NCI-H2227 treated with DMSO at 0.1 percent for 48 hours (cell line): ENCODE data around the gene ADM5.
"Not testable (repeated sequence)": the region's sequence is repeated elsewhere in the genome, so short reads cannot be mapped to it uniquely, and the experiment has no call there.

Experiments
- DNase-seq: peaks from one replicate; lab custom pipeline; 2025; lab: John Stamatoyannopoulos, UW

Gene ADM5

DNA sequence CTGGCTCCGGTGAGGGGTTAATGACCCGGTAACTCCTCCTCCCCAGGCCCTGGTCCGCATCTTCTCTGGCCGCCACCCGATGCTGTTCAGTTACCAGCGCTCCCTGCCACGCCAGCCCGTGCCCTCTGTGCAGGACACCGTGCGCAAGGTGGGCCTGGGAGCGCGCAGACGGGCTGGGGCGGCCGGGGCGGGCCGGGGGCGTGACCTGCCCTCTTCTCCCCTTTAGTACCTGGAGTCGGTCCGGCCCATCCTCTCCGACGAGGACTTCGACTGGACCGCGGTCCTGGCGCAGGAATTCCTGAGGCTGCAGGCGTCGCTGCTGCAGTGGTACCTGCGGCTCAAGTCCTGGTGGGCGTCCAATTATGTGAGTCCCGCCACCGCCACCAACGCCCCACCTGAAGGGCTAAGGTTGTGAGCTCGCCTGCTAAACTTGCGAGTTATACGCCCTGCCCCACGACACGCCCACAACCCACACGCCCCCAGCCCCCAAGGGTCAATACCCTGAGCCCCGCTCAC lies 11.9 kb downstream of the ADM5 start:
- DNase-seq = no peak

DNA sequence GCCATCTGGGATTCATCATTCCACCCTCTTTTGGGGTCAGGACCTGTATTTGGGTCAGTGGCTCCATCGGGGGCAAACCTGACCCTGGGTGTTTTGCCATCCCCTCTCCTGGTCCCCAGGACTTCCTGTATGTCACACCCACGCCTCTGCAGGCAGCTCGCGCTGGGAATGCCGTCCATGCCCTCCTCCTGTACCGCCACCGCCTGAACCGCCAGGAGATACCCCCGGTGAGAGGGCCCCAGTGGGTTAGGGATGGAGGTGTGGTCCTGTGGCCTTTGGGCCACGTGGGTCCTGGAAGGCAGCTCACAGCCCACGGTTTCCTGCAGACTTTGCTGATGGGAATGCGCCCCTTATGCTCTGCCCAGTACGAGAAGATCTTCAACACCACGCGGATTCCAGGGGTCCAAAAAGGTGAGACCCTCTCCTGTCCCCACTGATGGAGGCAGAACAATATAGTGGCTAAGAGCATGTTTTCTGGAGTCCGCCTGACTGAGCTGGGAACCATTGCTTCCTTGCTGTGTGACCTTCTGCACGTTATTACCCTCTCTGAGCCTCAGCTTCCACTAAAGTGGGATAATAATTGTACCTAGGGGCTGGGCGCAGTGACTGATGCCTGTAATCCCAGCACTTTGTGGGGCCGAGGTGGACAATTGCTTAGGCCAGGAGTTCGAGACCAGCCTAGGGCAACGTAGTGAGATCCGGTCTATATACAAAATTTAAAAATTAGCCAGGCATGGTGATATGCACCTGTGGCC lies 15.7 kb downstream of the ADM5 start:
- DNase-seq = no peak

DNA sequence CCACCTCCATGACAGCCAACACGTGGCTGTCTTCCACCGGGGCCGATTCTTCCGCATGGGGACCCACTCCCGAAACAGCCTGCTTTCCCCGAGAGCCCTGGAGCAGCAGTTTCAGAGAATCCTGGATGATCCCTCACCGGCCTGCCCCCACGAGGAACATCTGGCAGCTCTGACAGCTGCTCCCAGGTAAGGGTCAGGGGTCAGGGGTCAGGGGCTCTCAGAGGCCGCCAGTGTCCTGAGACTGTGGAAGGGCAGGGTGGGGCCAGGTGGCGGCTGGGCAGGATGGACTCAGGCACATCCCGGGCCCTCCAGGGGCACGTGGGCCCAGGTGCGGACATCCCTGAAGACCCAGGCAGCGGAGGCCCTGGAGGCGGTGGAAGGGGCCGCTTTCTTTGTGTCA lies 16.5 kb downstream of the ADM5 start:
- no peak for DNase-seq

DNA sequence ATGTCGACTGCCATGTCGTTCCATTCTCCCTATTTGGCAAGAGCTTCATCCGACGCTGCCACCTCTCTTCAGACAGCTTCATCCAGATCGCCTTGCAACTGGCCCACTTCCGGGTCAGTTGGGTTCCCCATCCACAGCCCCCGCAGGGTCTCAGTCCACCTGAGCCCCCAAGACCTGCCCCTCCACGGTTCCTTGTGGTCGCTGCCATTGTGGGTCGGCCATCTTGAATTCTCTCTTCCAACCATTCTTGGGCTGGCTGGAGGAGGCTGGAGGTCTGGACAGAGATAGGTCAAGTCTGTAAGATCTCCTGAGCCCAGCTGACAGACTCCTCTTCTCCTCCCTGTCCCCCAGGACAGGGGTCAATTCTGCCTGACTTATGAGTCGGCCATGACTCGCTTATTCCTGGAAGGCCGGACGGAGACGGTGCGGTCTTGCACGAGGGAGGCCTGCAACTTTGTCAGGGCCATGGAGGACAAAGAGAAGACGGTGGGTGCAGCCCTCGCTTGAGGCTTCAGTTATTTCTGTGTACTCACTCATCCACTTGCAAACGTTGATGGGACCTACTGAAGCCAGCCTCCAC lies 21.1 kb downstream of the ADM5 start:
- DNase-seq = no peak

DNA sequence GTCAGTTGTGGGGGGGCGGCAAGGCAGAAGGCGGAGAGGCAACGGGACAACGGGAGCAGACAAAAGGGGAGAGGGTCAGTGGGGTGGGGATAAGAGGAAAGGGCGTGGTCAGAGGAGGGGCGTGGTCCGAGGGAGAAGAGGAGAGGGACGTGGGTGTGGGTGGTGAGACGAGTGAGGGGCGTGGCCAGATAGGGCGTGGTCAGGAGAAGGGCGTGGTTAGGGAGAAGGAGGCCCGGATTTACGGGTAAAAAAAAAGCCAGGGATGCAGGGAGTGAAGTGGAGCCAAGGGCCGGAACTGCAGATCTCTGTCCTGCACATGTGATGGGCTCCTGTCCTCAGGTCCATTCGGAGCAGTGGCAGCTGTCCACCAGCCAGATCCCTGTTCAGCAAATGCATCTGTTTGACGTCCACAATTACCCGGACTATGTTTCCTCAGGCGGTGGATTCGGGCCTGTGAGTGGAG lies 23.0 kb downstream of the ADM5 start:
- DNase-seq = no peak

DNA sequence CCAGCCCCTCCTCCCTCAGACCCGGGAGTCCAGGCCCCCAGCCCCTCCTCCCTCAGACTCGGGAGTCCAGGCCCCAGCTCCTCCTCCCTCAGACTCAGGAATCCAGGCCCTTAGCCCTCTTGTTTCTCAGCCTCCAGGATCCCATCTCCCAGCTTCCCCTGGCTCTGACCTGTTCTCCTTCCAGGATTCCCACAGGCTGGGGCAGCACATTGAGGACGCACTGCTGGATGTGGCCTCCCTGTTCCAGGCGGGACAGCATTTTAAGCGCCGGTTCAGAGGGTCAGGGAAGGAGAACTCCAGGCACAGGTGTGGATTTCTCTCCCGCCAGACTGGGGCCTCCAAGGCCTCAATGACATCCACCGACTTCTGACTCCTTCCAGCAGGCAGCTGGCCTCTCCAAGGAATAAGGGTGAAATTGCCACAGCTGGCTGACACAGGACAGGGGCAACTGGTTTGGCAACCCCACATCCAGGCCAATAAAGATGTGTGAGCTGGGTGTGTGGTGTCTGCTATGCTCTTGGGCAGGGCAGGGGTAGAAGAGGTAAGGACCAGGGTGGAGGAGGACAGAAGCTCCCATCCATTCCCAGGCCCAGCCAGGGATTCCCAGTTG lies 23.9 kb downstream of the ADM5 start:
- DNase-seq = no peak

DNA sequence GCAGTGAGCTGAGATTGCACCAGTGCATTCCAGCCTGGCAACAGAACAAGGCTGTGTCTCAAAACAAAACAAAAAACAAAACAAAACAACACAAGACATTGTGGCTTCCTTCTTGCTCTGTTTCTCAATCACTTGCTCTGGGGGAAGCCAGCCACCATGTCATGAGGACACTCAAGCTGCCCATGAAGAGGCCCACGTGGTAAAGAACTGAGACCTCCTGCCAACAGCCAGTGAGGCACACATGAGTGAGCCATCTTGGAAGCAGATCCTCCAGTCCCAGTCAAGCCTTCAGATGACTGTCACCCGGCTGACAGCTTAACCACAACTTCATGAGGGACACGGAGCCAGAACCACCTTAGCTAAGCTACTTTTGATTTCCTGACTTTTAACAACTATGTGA lies 26.8 kb downstream of the ADM5 start:
- no peak for DNase-seq

DNA sequence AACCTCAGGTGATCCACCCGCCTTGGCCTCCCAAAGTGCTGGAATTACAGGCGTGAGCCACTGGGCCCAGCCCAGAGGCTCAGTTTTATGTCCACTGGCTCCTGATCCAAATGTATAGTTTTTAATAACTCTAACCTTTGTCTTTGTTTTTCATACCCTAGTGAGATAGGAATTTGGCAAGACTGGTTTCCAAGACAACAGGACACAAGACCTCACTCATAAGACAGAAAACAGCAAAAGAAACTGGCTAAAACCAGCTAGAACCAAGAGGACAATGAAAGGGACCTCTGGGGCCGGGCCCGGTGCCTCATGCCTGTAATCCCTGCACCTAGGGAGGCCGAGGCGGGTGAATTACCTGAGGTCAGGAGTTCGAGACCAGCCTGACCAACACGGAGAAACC lies 29.1 kb downstream of the ADM5 start:
- DNase-seq = no peak

DNA sequence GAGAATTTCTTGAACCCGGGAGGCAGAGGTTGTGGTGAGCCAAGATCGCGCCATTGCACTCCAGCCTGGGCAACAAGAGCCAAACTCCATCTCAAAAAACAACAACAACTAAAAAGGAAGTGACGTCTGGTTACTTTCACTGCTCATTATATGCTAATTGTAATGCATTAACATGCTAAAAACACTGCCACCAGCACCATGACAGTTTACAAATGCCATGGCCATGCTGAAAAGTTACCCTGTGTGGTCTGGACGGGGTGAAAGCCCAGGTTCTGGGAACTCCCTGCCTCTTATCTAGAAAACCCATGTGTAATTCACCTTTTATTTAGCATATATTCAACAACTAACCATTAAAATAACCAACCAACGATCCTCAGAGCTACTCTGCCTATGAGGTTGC lies 29.6 kb downstream of the ADM5 start:
- DNase-seq = no peak

DNA sequence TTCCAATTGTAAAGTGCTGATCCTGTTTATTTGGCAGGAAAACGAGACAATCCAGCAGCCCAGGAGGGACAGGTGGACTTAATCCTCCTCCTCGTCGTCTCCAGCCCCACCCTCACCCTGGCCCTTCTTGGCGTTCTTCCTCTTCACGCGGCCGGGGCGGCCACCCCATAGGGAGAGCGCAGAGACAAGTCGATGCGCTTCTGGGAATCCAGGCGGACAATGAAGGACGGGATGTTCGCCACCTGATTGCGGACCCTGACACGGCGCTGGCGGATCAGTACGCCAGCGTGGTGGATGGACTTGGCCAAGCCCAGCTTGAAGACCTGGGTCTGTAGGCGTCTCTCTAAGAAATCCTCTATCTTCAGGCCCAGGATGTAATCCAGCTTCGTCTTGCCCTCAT lies 30.0 kb downstream of the ADM5 start:
- DNase-seq = not testable (repeated sequence)

DNA sequence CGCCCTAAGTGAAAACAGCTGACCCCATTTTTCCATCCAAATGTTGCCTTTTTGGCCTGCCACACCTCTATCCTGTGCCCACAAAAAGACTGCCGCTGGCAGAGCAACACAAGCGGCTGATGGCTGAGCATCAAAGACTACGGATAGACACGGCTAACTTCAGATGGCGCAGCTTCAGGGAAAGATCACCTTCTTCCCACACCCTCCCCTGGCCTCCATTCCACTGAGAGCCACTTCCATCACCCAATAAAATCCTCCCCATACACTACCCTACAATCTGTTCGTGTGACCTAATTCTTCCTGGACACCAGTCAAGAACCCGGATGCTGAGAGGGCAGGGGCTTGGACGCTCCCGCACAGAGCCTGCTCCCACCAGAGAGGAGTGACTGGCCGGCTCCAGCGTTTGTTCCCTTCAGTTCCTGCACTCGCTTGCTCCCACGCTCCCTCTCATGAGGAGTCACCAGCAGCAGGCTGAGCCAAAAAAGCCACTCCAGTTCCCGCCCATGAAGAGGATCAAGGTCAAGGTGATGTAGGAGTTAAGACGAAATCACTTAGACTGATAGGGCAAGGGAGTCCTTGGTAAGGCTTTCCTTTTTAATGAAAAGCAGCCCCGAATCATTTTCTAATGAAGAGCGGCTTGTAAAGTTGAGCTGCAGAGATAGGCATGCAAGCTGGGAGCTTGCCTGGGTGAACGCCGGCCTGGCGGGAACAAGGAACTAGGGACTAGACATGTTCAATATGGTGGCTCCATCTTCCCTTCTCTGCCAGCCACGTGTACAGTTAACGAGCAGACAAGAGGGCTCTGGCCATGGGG lies 38.0 kb downstream of the ADM5 start:
- DNase-seq = no peak

DNA sequence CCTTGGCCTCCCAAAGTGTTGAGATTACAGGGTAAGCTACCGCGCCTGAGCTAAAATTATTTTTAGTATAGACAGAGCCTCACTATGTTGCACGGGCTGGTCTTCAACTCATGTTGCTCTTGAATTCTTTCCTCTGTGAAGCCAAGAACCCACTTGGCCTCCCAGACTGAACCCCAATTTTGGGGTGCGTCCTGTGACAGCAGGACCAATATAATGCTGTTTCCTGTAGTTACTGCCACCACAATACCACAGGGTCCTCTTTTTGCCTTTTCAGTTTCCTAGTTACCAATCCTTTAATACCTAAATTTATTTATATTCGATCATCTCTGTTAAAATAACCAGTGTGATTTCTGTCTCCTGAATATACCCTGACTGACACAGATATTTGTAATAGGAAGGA lies 40.8 kb downstream of the ADM5 start:
- DNase-seq = no peak

DNA sequence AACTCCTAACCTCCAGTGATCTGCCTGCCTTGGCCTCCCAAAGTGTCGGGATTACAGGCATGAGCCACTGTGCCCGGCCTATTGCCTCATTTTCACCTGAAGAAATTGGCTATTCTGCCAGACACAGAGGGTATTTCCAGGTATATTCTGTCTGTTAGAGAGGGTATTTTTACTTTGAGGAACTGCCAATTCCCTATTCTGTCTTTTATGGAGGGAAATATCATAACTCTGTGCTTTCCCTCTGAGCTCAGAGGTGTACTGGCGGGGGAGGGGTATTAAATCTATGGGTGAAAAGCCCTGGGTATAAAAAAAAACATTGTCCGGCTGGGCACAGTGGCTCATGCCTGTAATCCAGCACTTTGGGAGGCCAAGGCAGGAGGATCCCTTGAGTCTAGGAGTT lies 48.9 kb downstream of the ADM5 start:
- DNase-seq = no peak

DNA sequence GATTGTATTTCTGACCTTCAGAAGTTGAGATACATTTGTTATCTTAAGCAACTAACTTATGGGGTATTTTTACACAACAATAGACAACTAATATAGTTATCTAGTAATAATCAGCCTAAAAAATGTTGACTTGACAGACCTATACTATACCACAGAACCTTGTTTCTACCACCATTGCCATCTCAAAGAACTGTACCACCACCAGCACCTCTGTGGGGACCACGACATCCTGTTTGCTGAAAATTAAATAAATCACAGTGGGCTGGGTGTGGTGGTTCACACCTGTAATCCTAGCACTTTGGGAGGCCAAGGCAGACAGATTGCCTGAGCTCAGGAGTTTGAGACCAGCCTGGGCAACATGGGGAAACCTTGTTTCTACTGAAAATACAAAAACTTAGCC lies 49.7 kb downstream of the ADM5 start:
- DNase-seq = no peak

DNA sequence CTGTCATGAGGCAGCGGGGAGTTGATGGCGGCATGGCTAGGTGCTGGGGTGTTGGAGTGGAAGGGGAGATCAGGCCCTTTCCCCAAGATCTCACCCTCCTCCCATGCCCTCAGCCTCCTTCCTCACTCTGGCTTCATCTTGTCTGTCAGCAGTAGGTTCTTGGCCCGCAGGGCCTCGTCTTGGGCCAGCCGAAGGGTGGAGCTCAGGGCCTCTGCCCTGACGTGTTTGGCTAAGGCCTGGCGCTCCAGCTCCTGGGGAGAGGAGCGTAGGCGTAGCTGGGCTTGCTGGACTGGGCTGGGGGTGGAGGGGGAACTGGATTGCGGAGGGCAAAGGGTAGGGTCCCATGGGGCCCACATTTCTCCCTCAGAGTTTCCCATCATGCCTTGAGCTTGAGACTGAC lies 50.5 kb downstream of the ADM5 start:
- DNase-seq = no peak
